ENCODE results near the gene ALOXE3. TPM values are rescaled to one million over a fixed set of nuclear protein-coding genes. Genes with fewer than 3 reads are reported as not detected.

The ALOXE3 gene
- total and polyA plus RNA-seq, 4 donors, result not detected

DNA sequence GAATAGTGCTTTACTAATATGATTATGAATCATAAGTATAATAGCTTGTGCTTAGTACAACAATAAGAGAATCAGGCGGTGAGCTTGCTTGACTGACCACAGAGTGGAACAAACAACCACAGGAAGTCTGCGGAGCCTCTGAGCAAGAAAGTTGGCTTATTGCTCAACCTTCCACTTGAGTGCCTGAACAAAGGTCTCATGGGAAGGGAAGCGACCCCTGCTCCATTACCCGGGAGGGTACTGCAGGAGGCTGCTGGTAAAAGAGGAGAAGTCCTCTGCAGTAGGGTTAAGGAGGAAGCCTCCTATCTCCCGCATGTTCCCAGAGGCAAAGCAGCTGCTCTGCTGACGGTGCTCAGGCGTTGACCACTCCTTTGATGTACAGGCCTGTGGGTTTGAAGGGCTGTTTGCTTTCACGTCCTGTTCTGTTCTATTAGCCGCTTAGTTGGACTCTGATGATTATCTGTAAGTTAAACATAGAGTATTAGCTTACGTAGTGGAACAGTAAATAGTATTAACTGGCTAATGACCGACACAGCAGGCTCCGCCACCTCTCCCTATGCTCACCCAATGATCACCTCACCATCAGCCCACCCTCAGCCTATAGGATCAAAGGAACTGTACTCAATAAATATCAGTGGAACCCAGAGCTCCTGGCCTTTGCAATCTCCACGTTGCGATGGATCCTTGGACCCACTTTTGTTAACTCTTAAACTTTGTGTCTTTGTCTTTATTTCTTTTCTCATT is 61.9 kb downstream of the ALOXE3 start:
- peaks cover 0 to 24% (median 16%) of the 10 kb centered on the region in 4 donors for H3K4me1 ChIP-seq (ENCODE audit: control insufficient read depth in 4 of 4, insufficient read depth in 4 of 4, low read length in 3 of 4)
- no peak overlapping the region for H3K4me3 ChIP-seq (ENCODE audit: low read depth in 1 of 3, low read length in 3 of 3)
- peak; percentile 67 for DNase-seq (ENCODE audit: low spot score)
- H3K9me3 ChIP-seq (ENCODE audit: control insufficient read depth in 4 of 4, low read length in 3 of 4), result no peaks in the 10 kb centered on the region
- WGBS, result 20% methylated on average over 14 of the region's 14 CpGs
- H3K27me3 ChIP-seq (ENCODE audit: control insufficient read depth in 4 of 4, insufficient read depth in 4 of 4, low read length in 3 of 4), result peaks cover 0 to 12% (median 5%) of the 10 kb centered on the region in 4 donors
- TF ChIP-seq SP1 (IDR thresholded peaks at IDR 0.05) (peak; percentile 62), HNF4A (conservative IDR thresholded peaks at IDR 0.05) (peak in 1 of 2 donors; percentile 44), RAD21 (IDR thresholded peaks at IDR 0.05) (peak in 1 of 2 donors; percentile 17), TAF1 (conservative IDR thresholded peaks at IDR 0.05) (no peak), GABPA (IDR thresholded peaks at IDR 0.05 in 1 of 2, conservative IDR thresholded peaks at IDR 0.05 in 1 of 2) (no peak), RXRA (IDR thresholded peaks at IDR 0.05) (no peak), NR2F2 (IDR thresholded peaks at IDR 0.05) (no peak)
- TF ChIP-seq, protein P1, sequence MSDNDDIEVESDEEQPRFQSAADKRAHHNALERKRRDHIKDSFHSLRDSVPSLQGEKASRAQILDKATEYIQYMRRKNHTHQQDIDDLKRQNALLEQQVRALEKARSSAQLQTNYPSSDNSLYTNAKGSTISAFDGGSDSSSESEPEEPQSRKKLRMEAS (IDR thresholded peaks at IDR 0.05), result peak; percentile 27
- TF ChIP-seq, protein P2, sequence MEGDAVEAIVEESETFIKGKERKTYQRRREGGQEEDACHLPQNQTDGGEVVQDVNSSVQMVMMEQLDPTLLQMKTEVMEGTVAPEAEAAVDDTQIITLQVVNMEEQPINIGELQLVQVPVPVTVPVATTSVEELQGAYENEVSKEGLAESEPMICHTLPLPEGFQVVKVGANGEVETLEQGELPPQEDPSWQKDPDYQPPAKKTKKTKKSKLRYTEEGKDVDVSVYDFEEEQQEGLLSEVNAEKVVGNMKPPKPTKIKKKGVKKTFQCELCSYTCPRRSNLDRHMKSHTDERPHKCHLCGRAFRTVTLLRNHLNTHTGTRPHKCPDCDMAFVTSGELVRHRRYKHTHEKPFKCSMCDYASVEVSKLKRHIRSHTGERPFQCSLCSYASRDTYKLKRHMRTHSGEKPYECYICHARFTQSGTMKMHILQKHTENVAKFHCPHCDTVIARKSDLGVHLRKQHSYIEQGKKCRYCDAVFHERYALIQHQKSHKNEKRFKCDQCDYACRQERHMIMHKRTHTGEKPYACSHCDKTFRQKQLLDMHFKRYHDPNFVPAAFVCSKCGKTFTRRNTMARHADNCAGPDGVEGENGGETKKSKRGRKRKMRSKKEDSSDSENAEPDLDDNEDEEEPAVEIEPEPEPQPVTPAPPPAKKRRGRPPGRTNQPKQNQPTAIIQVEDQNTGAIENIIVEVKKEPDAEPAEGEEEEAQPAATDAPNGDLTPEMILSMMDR (IDR thresholded peaks at IDR 0.05; ENCODE audit: low read depth, low read length, missing input control), result no peak
- no peaks in the 10 kb centered on the region for H3K36me3 ChIP-seq (ENCODE audit: control insufficient read depth in 4 of 4, insufficient read depth in 3 of 4, low read depth in 1 of 4, low read length in 3 of 4)
- no peak overlapping the region for H3K27ac ChIP-seq (ENCODE audit: low read depth in 1 of 2, low read length in 2 of 2)
- H3K9ac ChIP-seq (ENCODE audit: low read depth in 1 of 2, low read length in 2 of 2), result no peak overlapping the region

DNA sequence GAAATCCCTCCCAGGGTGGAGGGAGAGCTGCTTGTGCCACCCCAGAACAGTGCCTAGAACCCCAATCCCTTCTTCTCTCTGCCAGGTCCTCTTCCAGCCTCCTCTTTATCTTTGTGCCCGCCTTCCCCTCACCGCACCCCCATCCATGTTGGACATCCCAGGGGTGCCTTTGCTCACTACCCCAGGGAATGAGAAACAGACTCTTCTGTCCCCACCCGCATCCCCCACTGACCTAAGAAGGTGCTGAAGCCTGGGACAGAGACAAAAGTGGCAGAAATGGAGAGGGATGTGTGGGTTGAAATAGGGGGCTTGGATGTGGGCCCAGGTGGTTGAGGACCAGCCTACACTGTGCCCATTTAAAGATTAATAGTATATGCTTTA is 62.5 kb downstream of the ALOXE3 start:
- DNase-seq (ENCODE audit: low spot score), result no peak
- 65% methylated on average over 3 of the region's 3 CpGs for WGBS
- H3K4me3 ChIP-seq (ENCODE audit: low read depth in 1 of 3, low read length in 3 of 3), result no peak overlapping the region
- peaks cover 0 to 12% (median 3%) of the 10 kb centered on the region in 4 donors for H3K27me3 ChIP-seq (ENCODE audit: control insufficient read depth in 4 of 4, insufficient read depth in 4 of 4, low read length in 3 of 4)
- TF ChIP-seq GABPA (IDR thresholded peaks at IDR 0.05 in 1 of 2, conservative IDR thresholded peaks at IDR 0.05 in 1 of 2), result no peak
- TF ChIP-seq, protein P3, sequence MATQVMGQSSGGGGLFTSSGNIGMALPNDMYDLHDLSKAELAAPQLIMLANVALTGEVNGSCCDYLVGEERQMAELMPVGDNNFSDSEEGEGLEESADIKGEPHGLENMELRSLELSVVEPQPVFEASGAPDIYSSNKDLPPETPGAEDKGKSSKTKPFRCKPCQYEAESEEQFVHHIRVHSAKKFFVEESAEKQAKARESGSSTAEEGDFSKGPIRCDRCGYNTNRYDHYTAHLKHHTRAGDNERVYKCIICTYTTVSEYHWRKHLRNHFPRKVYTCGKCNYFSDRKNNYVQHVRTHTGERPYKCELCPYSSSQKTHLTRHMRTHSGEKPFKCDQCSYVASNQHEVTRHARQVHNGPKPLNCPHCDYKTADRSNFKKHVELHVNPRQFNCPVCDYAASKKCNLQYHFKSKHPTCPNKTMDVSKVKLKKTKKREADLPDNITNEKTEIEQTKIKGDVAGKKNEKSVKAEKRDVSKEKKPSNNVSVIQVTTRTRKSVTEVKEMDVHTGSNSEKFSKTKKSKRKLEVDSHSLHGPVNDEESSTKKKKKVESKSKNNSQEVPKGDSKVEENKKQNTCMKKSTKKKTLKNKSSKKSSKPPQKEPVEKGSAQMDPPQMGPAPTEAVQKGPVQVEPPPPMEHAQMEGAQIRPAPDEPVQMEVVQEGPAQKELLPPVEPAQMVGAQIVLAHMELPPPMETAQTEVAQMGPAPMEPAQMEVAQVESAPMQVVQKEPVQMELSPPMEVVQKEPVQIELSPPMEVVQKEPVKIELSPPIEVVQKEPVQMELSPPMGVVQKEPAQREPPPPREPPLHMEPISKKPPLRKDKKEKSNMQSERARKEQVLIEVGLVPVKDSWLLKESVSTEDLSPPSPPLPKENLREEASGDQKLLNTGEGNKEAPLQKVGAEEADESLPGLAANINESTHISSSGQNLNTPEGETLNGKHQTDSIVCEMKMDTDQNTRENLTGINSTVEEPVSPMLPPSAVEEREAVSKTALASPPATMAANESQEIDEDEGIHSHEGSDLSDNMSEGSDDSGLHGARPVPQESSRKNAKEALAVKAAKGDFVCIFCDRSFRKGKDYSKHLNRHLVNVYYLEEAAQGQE (IDR thresholded peaks at IDR 0.05), result no peak
- H3K27ac ChIP-seq (ENCODE audit: low read depth in 1 of 2, low read length in 2 of 2), result no peak overlapping the region
- H3K4me1 ChIP-seq (ENCODE audit: control insufficient read depth in 4 of 4, insufficient read depth in 4 of 4, low read length in 3 of 4), result peaks cover 0 to 24% (median 16%) of the 10 kb centered on the region in 4 donors
- peak overlapping the region in 1 of 2 donors; percentile 33 for H3K9ac ChIP-seq (ENCODE audit: low read depth in 1 of 2, low read length in 2 of 2)
- H3K36me3 ChIP-seq (ENCODE audit: control insufficient read depth in 4 of 4, insufficient read depth in 3 of 4, low read depth in 1 of 4, low read length in 3 of 4), result no peaks in the 10 kb centered on the region
- no peaks in the 10 kb centered on the region for H3K9me3 ChIP-seq (ENCODE audit: control insufficient read depth in 4 of 4, low read length in 3 of 4)

DNA sequence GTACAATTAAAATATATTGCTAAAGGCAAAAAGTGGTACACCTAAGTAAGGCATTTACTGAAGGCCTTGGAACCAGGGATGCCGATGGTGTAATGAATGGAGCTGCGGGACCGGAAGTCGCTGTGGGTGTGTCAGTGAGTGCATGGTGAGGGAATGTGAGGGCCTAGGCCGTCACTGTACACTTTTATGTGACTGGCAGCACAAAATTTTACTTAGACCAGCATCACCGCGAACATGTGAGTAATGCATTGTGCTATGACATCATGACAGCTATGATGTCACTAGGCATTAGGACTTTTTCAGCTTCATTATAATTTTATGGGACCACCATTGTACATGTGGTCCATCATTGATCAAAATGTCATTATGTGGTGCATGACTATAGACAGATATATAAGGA is 64.7 kb downstream of the ALOXE3 start:
- no peak overlapping the region for H3K27ac ChIP-seq (ENCODE audit: low read depth in 1 of 2, low read length in 2 of 2)
- no peak overlapping the region for H3K4me3 ChIP-seq (ENCODE audit: low read depth in 1 of 3, low read length in 3 of 3)
- H3K36me3 ChIP-seq (ENCODE audit: control insufficient read depth in 4 of 4, insufficient read depth in 3 of 4, low read depth in 1 of 4, low read length in 3 of 4), result no peaks in the 10 kb centered on the region
- peaks cover 0 to 13% (median 7%) of the 10 kb centered on the region in 4 donors for H3K4me1 ChIP-seq (ENCODE audit: control insufficient read depth in 4 of 4, insufficient read depth in 4 of 4, low read length in 3 of 4)
- no peak overlapping the region for H3K9ac ChIP-seq (ENCODE audit: low read depth in 1 of 2, low read length in 2 of 2)
- WGBS, result 94% methylated on average over 7 of the region's 7 CpGs
- H3K9me3 ChIP-seq (ENCODE audit: control insufficient read depth in 4 of 4, low read length in 3 of 4), result no peaks in the 10 kb centered on the region
- no peak for DNase-seq (ENCODE audit: low spot score)
- H3K27me3 ChIP-seq (ENCODE audit: control insufficient read depth in 4 of 4, insufficient read depth in 4 of 4, low read length in 3 of 4), result peaks cover 0 to 12% (median 3%) of the 10 kb centered on the region in 4 donors
- TF ChIP-seq GABPA (IDR thresholded peaks at IDR 0.05 in 1 of 2, conservative IDR thresholded peaks at IDR 0.05 in 1 of 2) (no peak), EGR1 (IDR thresholded peaks at IDR 0.05; ENCODE audit: low read depth in 2 of 2) (no peak), HNF4G (IDR thresholded peaks at IDR 0.05) (no peak), SP1 (IDR thresholded peaks at IDR 0.05) (no peak), JUND (IDR thresholded peaks at IDR 0.05) (no peak), NR2F2 (IDR thresholded peaks at IDR 0.05) (no peak)
- TF ChIP-seq, protein P3 (IDR thresholded peaks at IDR 0.05), result no peak
- TF ChIP-seq, protein P2 (IDR thresholded peaks at IDR 0.05; ENCODE audit: low read depth, low read length, missing input control), result no peak

All from liver (tissue), 9 donors.